SK-N-SH (cell line): ENCODE data around the gene TMPRSS12.

ENCODE experiments used
- CTCF ChIP-seq: fragments of 200-600 bp; sonication (generic); IDR thresholded peaks from 2 replicates; pipeline ENCODE4 v1.6.1; 2017; ENCODE audit warnings: antibody characterized with exemption, mild to moderate bottlenecking, moderate library complexity
- NRF1 ChIP-seq: IDR thresholded peaks from 2 replicates; pipeline ENCODE4 v1.6.1; 2012; ENCODE audit warnings: low read depth, mild to moderate bottlenecking, low read length
- PBX3 ChIP-seq: IDR thresholded peaks from 2 replicates; pipeline ENCODE4; 2012
- POLR2AphosphoS5 ChIP-seq: IDR thresholded peaks from 2 replicates; pipeline ENCODE4 v1.6.1; 2012; ENCODE audit warnings: low read depth, low read length
- TAF1 ChIP-seq: IDR thresholded peaks from 2 replicates; pipeline ENCODE4 v1.6.1; 2012; ENCODE audit warnings: low read depth, mild to moderate bottlenecking, low read length, moderate library complexity, borderline replicate concordance
- YY1 ChIP-seq: IDR thresholded peaks from 2 replicates; pipeline ENCODE4 v1.4.0; 2012; ENCODE audit warnings: low read depth, mild to moderate bottlenecking

GRCh38 chr12:50928392-50928791 is 85.7 kb downstream of the TMPRSS12 start:
- TF ChIP-seq PBX3 (no peak), CTCF (no peak), YY1 (no peak), NRF1 (no peak), POLR2AphosphoS5 (no peak), TAF1 (no peak)
